Measurements from ENCODE around the gene TMCO2.
"Not testable (repeated sequence)": the region's sequence is repeated elsewhere in the genome, so short reads cannot be mapped to it uniquely, and the experiment has no call there.

The TMCO2 gene

DNA sequence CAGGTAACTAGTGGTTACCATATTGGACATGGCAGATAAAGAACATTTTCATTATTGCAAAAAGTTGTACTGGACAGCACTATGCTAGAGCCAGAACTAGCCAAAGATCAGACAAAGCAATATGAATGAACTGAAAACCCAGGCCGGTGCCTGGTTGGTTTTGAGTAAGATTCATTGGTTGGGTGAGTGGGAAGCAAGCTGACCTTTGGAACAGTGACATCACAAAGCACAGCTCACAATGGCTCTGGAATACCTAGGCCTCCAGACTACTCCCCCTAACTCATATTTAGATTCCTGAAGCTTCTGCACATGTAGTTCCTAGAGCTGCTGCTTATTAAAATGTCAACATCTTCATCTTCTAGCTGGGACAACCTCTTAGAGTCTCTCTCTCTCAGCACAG, at the start of gene TMCO2:
Gene TMCO2, plus strand, starts transcription at position 283 of the 400 bp plus-strand sequence. Its CDS starts 57 bp downstream, at position 340.
- no peak within 1 kb of the TSS for H3K27ac Mint-ChIP-seq
- H3K4me3 Mint-ChIP-seq = no peak within 1 kb of the TSS
- H3K9me3 Mint-ChIP-seq = no peaks in the 10 kb centered on the region
- H3K36me3 Mint-ChIP-seq (ENCODE audit: low read depth) = no peaks in the 10 kb centered on the region
- H3K27me3 Mint-ChIP-seq (ENCODE audit: low read depth) = no peaks in the 10 kb centered on the region
- no peak for DNase-seq (ENCODE audit: low spot score)
- H3K4me1 Mint-ChIP-seq (ENCODE audit: low read depth) = peaks cover 23% of the 10 kb centered on the region

DNA sequence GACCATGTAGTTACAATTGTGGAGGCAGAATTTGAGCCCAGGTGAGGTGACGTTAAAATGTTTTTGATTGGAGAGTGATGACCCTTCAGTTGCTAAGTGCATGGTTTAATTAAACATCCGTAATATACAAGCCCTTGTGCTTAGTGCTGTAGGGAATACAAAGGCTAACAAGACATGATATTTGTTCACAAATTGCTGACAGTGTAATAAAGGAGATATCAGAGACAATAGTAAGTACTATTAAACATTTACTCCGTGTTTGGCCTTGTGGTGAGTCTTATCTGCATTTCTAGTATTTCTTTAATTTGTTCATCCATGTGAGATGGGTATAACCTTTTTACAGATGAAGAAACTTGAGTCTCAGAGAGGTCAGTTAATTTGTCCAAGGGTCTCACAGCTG, 48.6 kb upstream of the TMCO2 start:
- Mint-ChIP-seq H3K4me1 (ENCODE audit: low read depth) (peaks cover 8% of the 10 kb centered on the region), H3K27me3 (ENCODE audit: low read depth) (no peaks in the 10 kb centered on the region), H3K36me3 (ENCODE audit: low read depth) (peaks cover 47% of the 10 kb centered on the region), H3K27ac (no peak overlapping the region), H3K9me3 (no peaks in the 10 kb centered on the region), H3K4me3 (no peak overlapping the region)
- no peak for DNase-seq (ENCODE audit: low spot score)

DNA sequence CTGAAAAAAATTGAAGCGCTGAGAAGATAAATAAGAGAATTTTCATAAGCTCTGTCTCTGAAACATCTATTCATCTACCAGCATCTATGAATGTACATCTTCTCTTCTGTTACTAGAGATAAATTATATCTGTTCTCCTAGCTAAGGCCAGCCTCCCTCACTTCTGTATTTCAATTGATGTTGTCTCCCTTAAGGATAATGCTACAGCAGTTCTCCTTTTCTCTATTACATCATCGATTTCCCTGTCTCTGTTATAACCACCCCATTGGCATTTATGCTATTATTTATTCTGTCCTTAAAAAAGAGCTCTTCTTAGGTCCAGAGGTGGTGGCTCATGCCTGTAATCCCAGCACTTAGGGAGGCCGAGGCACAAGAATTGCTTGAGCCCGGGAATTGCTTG, 42.9 kb upstream of the TMCO2 start:
- peaks cover 32% of the 10 kb centered on the region for H3K36me3 Mint-ChIP-seq (ENCODE audit: low read depth)
- peaks cover 12% of the 10 kb centered on the region for H3K4me1 Mint-ChIP-seq (ENCODE audit: low read depth)
- H3K27me3 Mint-ChIP-seq (ENCODE audit: low read depth) = no peaks in the 10 kb centered on the region
- H3K27ac Mint-ChIP-seq = no peak overlapping the region
- no peaks in the 10 kb centered on the region for H3K9me3 Mint-ChIP-seq
- H3K4me3 Mint-ChIP-seq = no peak overlapping the region
- DNase-seq (ENCODE audit: low spot score) = no peak

DNA sequence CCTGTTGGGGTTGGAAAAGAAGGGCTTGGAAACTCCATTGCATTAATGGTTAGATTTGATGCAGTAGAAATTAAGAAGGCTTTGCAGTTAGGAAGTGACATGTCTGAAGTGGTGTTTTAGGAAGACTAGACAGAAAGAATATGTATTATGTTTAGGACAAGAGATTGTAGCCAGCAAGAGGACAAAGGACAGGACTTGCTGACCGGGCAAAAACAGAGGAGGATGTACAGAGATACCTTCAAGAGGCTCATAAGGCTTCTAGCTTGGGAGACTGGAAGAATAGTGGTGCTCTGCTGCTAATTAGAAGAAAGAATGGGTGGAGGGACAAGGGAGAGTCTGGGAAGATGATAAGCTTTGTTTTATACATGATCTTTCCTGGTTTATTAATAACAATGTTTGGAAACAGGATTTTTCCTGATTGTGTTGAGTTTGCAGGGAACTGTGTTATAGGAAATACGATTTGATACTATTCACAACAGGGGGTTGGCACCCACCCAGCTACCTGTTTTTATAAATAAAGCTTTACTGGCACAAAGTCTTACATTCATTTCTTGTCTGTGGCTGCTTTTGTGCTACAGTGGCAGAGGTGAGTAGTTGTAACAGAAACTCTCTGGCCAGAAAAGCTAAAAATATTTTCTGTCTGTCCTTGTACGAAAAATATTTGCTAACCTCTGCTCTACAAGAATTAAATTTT, 37.1 kb upstream of the TMCO2 start:
- Mint-ChIP-seq H3K36me3 (ENCODE audit: low read depth) (peaks cover 49% of the 10 kb centered on the region), H3K27ac (peak overlapping the region; percentile 9), H3K27me3 (ENCODE audit: low read depth) (no peaks in the 10 kb centered on the region), H3K4me3 (no peak overlapping the region), H3K4me1 (ENCODE audit: low read depth) (peaks cover 24% of the 10 kb centered on the region), H3K9me3 (no peaks in the 10 kb centered on the region)
- DNase-seq (ENCODE audit: low spot score) = no peak

DNA sequence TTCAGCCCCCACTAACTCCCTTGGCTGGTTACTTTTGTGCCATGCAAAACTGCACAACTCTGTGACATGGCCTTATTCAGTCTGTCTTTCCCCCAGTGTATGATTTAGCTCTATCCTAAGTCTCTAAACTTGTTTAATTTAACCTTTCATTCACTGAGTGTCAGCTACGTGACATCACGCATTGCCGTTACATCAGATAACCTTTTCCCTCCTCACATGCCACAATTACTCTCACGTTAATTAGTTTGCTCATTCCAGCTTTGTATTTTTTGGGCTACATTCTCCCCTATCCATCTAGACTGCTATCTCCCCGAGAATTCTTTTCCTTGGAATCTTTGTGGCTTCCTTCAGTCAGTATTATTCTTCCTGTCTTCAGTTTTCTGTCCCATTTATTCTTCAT, 29.4 kb upstream of the TMCO2 start:
- no peak overlapping the region for H3K27ac Mint-ChIP-seq
- no peak for DNase-seq (ENCODE audit: low spot score)
- H3K36me3 Mint-ChIP-seq (ENCODE audit: low read depth) = peaks cover 40% of the 10 kb centered on the region
- H3K4me3 Mint-ChIP-seq = no peak overlapping the region
- no peaks in the 10 kb centered on the region for H3K27me3 Mint-ChIP-seq (ENCODE audit: low read depth)
- H3K4me1 Mint-ChIP-seq (ENCODE audit: low read depth) = peaks cover 31% of the 10 kb centered on the region
- no peaks in the 10 kb centered on the region for H3K9me3 Mint-ChIP-seq

DNA sequence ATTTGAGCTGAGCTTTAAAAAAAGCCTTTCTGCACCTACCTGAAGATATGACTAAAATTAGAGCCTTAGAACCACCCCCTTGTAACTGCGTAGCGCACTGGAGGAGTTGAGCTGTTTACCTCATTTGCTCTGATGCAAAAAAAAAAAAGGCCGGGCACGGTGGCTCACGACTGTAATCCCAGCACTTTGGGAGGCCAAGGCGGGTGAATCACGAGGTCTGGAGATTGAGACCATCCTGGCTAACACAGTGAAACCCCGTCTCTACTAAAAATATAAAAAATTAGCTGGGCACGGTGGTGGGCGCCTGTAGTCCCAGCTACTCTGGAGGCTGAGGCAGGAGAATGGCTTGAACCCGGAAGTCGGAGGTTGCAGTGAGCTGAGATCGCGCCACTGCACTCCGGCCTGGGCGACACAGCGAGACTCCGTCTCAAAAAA, 26.2 kb upstream of the TMCO2 start:
- H3K4me3 Mint-ChIP-seq; H3K27me3 Mint-ChIP-seq (ENCODE audit: low read depth); DNase-seq (ENCODE audit: low spot score); H3K27ac Mint-ChIP-seq; H3K9me3 Mint-ChIP-seq: not testable (repeated sequence)
- peaks cover 29% of the 10 kb centered on the region for H3K36me3 Mint-ChIP-seq (ENCODE audit: low read depth)
- peaks cover 25% of the 10 kb centered on the region for H3K4me1 Mint-ChIP-seq (ENCODE audit: low read depth)

DNA sequence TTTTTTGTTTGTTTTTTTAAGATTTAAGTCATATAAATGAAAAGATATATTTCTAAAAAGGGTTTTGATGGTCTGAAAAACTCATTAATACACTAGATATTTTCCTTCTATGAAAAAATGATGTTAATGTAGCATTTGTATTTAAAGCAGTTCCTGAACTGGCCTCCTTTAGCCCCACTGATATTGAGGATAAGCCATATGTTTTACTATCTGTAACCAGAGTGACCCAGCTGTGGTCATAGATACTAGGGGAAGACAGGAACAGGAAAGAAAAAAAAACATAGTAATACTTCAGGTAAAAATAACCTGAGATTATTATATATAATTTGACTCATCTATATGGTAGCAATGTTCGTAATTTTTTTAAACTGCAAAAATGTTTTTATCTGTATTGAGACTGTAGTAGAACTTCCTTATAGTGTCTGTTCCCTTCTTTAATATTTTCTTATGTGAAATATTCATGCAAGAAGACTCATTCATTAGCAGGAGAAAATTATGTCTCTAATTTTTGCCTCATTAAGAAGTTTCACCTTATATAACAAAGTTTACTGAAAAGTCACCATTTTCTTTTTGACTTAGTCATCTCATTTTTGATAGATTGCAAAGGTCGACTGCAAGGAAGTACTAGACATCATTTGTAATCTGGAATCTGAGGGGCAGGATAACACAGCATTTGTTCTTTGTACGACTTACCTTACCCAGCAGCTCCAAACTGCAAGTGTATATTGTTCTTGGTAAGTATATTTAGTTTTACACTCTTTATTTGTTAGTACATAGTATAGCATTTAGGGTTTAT, 25.6 kb upstream of the TMCO2 start:
- no peaks in the 10 kb centered on the region for H3K27me3 Mint-ChIP-seq (ENCODE audit: low read depth)
- H3K9me3 Mint-ChIP-seq = no peaks in the 10 kb centered on the region
- H3K4me3 Mint-ChIP-seq = no peak overlapping the region
- H3K36me3 Mint-ChIP-seq (ENCODE audit: low read depth) = peaks cover 25% of the 10 kb centered on the region
- peaks cover 24% of the 10 kb centered on the region for H3K4me1 Mint-ChIP-seq (ENCODE audit: low read depth)
- H3K27ac Mint-ChIP-seq = peak overlapping the region; percentile 55
- DNase-seq (ENCODE audit: low spot score) = no peak

DNA sequence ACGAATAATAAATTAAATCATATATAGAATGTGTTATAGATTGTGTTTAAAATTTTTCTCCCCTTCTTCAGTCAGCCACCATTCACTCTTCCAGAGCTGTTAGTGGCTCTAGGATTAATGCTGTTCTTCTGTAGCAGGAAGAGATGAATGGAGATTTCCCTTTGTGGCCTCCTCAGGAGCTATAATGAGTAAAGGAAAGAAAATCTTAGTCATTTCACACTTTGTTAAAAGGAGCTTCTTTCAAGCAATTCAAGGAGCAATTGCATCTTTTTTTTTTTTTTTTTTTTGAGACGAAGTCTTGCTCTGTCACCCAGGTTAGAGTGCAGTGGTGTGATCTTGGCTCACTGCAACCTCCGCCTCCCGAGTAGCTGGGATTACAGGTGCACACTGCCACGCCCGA, 23.7 kb upstream of the TMCO2 start:
- Mint-ChIP-seq H3K36me3 (ENCODE audit: low read depth) (peaks cover 24% of the 10 kb centered on the region), H3K27ac (no peak overlapping the region), H3K4me1 (ENCODE audit: low read depth) (peaks cover 21% of the 10 kb centered on the region), H3K9me3 (no peaks in the 10 kb centered on the region), H3K27me3 (ENCODE audit: low read depth) (no peaks in the 10 kb centered on the region), H3K4me3 (no peak overlapping the region)
- DNase-seq (ENCODE audit: low spot score) = no peak

DNA sequence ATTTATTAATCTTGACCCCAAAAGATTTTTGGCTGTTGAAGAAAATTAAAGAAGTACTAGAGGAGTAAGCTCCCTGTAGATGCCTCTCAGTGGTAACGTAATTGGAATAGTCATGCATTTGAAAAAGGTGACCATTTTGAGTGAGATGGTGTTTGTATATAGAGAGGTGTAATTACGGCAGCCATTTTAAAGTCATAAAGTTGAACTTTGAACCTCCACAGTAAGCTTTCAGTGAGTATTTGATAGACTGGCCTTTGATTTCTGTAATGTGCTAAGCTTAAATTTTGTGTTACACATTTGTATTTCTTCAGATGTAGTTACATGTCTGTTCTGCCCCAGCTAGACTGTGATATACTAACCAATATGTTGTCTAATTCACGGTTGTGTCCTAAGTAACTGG, 21.5 kb upstream of the TMCO2 start:
- no peak overlapping the region for H3K27ac Mint-ChIP-seq
- no peak for DNase-seq (ENCODE audit: low spot score)
- H3K36me3 Mint-ChIP-seq (ENCODE audit: low read depth) = peaks cover 25% of the 10 kb centered on the region
- no peaks in the 10 kb centered on the region for H3K9me3 Mint-ChIP-seq
- peaks cover 23% of the 10 kb centered on the region for H3K4me1 Mint-ChIP-seq (ENCODE audit: low read depth)
- H3K4me3 Mint-ChIP-seq = no peak overlapping the region
- H3K27me3 Mint-ChIP-seq (ENCODE audit: low read depth) = no peaks in the 10 kb centered on the region

DNA sequence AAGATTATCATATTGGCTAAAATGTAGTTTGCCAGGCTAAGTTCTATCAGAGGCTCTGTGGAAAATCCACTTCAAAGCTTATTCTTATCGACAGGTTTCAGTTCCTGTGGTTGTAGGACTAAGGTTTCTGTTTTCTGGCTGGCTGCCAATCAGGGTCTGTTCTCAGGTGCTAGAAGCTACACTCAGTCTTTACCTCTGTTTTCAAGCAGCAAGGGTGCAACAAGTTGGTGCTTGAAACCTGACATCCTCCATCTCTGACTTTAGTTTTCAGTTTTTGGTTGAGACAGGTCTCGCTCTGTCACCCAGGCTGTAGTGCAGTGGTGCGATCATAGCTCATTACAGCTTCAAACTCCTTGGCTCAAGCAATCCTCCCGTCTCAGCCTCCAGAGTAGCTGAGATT, 15.3 kb upstream of the TMCO2 start:
- H3K27me3 Mint-ChIP-seq (ENCODE audit: low read depth) = no peaks in the 10 kb centered on the region
- H3K36me3 Mint-ChIP-seq (ENCODE audit: low read depth) = peaks cover 67% of the 10 kb centered on the region
- H3K27ac Mint-ChIP-seq = peak overlapping the region; percentile 85
- no peaks in the 10 kb centered on the region for H3K9me3 Mint-ChIP-seq
- peaks cover 50% of the 10 kb centered on the region for H3K4me1 Mint-ChIP-seq (ENCODE audit: low read depth)
- peak; percentile 77 for DNase-seq (ENCODE audit: low spot score)
- H3K4me3 Mint-ChIP-seq = peak overlapping the region; percentile 54

DNA sequence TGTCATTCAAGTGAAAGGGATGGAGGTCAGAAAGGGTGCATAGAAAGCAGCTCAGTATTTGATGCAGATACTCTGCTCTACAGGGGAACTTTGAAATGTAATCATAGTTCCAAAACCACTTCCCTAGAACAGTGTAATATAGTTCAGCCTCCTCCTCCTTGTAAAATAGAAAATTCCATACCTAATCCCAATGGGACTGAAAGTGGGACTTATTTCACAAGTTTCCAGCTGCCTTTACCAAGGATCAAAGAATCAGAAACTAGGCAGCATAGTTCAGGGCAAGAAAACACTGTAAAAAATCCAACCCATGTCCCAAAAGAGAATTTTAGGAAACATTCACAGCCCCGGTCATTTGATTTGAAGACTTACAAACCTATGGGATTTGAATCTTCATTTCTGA, 8.1 kb upstream of the TMCO2 start:
- H3K4me1 Mint-ChIP-seq (ENCODE audit: low read depth) = peaks cover 65% of the 10 kb centered on the region
- no peak overlapping the region for H3K27ac Mint-ChIP-seq
- no peak for DNase-seq (ENCODE audit: low spot score)
- no peaks in the 10 kb centered on the region for H3K27me3 Mint-ChIP-seq (ENCODE audit: low read depth)
- H3K36me3 Mint-ChIP-seq (ENCODE audit: low read depth) = peaks cover 53% of the 10 kb centered on the region
- H3K4me3 Mint-ChIP-seq = no peak overlapping the region
- no peaks in the 10 kb centered on the region for H3K9me3 Mint-ChIP-seq

DNA sequence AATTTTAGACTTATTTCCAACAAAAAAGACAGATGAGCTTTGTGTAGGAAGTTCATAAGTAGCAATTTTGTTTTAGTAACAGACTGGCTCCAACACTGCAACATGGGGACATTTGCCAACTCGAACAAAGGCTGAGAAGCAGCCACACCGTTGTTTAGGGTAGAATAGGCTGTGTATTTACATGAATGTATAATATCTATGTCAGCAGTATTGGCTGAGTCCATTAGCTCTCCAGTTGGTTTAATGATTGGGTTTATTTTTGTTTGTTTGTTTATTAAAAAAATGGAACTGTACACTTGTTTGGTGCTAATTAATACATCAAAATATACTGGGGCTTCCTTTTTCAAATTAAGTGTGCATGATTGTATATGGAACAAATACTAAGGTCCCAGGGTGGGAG, 7.3 kb upstream of the TMCO2 start:
- Mint-ChIP-seq H3K27ac (peak overlapping the region; percentile 46), H3K4me3 (no peak overlapping the region), H3K4me1 (ENCODE audit: low read depth) (peaks cover 67% of the 10 kb centered on the region), H3K27me3 (ENCODE audit: low read depth) (no peaks in the 10 kb centered on the region), H3K9me3 (no peaks in the 10 kb centered on the region), H3K36me3 (ENCODE audit: low read depth) (peaks cover 48% of the 10 kb centered on the region)
- no peak for DNase-seq (ENCODE audit: low spot score)

DNA sequence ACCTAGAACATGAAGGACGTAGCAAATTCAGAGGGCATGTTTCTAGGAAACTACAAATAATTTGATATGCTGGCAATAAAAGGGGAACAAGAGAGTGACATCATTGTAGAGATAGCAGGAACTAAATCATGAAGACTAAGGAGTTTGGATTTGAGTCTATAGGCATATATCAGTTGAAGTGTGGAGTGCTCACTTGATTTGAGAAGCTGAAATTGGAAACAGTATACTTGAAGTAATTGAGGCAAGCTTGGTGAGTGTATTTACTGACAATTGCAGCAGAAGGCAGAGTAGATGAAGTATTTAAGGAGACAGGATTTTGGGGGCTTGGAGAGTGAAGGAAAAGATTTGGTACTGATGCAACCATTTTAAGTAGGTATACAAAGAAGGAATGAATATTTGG, 6.4 kb upstream of the TMCO2 start:
- Mint-ChIP-seq H3K4me3 (peak overlapping the region; percentile 49), H3K9me3 (no peaks in the 10 kb centered on the region), H3K27ac (peak overlapping the region; percentile 87), H3K4me1 (ENCODE audit: low read depth) (peaks cover 63% of the 10 kb centered on the region), H3K27me3 (ENCODE audit: low read depth) (no peaks in the 10 kb centered on the region), H3K36me3 (ENCODE audit: low read depth) (peaks cover 39% of the 10 kb centered on the region)
- DNase-seq (ENCODE audit: low spot score) = no peak

DNA sequence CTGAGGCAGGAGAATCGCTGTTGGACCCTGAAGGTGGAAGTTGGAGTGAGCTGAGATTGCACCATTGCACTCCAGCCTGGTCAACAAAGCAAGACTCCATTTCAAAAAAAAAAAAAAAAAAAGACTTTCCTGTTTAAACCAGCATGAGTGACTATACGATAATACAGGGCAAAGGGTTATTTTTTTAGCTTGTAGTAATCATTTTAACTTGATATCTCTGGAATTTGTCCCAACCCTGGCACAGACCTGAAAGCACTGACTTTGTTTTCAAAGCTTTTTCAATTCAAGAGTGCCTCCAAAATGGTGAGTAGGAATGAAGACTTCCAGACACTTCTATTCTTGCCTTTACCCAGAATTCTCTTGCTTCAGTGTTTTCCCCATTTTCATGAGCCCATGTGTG, 4.4 kb upstream of the TMCO2 start:
- Mint-ChIP-seq H3K9me3 (no peaks in the 10 kb centered on the region), H3K4me3 (no peak overlapping the region), H3K36me3 (ENCODE audit: low read depth) (peaks cover 19% of the 10 kb centered on the region), H3K27ac (no peak overlapping the region), H3K27me3 (ENCODE audit: low read depth) (no peaks in the 10 kb centered on the region), H3K4me1 (ENCODE audit: low read depth) (peaks cover 49% of the 10 kb centered on the region)
- no peak for DNase-seq (ENCODE audit: low spot score)

Measured in T-helper 2 cell treated with Interferon-gamma antibody and Interleukin-4, amounts not matched to agents 5 μg/mL and 100 μg/mL, for 36 hours (primary cell).